Fibroblast of skin of scalp (primary cell): Measurements from ENCODE around the gene BPIFB6.

Experiments
- DNase-seq: peaks from one replicate; pipeline ENCODE4 v3.0.0-alpha.2; 2013

Gene BPIFB6

GRCh38 chr20:33092361-33092760 lies 60.9 kb downstream of the BPIFB6 start:
- no peak for DNase-seq

DNA sequence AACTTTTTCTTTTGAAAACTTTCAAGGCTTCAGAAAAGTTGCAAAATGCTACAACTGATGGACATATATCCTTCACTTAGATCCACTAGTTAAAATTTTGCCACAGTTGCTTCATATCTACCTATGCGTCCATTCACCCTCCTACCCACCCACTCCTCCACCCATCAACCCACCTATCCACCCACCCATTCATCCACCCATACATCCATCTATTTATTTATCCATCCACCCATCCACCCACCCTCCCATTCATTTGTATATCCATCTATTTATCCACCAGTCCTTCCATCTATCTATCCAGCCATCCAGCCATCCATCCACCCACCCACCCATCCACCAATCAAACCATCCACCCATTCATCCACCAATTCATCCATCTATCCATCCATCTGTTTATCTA lies 61.6 kb downstream of the BPIFB6 start:
- DNase-seq, result no peak

- DNase-seq, result no peak
Observed at GRCh38 chr20:33093582-33093981, 62.1 kb downstream of the BPIFB6 start.
